GM18951 (cell line): ENCODE results near the gene SLC12A7.
"Not testable (repeated sequence)": the region's sequence is repeated elsewhere in the genome, so short reads cannot be mapped to it uniquely, and the experiment has no call there.

ENCODE experiments used
- POLR2A ChIP-seq: IDR thresholded peaks from 4 replicates; pipeline ENCODE4 v1.6.1; 2011; ENCODE audit warnings: mild to moderate bottlenecking; ENCODE audit not compliant: insufficient read length, insufficient read depth; ENCODE audit errors: extremely low read depth
- in situ Hi-C: fragments of 300-500 bp; cut with MboI; formaldehyde crosslinking; loops from one replicate; pipeline ENCODE4 v1.12.0; 2022; ENCODE audit warnings: low sequenced_read_pairs, mixed read lengths, inconsistent platforms; ENCODE audit not compliant: unreplicated experiment

SLC12A7 gene

DNA sequence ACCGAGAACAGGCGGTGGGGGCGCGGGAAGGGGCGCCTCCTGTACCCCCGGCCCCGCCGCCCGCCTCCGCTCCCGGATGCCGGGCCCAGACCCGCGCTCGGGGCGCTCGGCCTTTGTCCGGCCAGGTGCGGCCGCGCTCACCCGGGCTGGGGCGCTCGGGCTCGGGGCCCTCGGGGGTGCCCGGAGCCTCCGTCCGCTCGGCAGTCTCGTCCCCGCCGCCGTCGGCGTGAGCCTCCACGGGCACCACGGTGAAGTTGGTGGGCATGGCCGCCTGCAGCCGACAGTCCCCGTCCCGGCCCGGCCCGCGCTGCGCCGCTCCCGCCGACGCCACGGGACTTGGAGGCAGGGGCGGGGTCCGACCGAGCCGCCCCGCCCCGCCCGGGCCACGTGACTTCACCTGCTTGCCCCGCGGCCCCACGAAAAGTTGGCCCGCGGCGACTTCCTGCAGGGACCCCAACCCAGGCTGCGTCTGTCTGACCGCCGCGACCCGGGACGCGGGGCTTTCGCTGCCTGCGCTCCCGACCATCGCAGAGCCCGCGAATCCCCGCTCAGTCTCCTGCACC lies at the start of gene SLC12A7:
SLC12A7 (minus strand) TSS at position 337 of the 563 bp plus-strand sequence; CDS start at position 265, 72 bp downstream.
- in situ Hi-C loops: no loop called here
- TF ChIP-seq POLR2A: peak; percentile 83

DNA sequence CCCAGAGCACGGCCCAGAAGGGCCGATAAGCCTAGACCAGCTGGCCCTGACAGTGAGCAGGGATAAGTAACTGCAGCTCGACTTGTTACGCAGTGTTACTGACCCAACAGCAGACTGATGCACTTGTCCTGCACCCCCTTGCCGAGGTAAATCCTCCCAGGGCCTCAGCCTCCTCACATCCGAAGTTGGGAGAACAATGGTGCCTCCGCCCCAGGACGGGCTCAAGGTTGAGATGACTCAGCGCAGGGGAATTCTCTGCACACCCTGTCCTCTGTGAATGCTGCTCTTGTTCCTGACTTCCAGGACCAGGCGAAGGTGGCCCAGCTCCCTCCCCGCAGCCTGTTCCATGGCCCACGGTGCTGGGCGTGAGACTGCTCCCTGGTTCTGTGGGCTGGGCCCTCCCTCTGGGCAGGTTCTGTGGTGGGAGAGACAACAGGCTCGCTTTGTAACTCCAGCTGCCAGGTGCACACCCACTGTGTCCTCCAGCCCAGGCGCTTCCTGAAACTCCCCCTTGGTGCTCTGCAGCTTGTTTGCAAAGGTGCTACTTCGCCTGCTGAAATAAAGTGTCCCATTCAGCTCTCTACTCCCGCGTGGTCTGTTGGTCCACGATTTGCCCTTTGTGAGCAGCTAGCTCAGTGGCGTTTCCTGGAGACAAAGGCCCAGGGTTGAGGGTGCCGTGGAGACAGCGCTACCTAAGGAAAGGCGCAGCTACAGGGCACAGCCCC lies 49.4 kb upstream of the SLC12A7 start:
- TF ChIP-seq POLR2A: no peak
- in situ Hi-C loops: no loop called here

DNA sequence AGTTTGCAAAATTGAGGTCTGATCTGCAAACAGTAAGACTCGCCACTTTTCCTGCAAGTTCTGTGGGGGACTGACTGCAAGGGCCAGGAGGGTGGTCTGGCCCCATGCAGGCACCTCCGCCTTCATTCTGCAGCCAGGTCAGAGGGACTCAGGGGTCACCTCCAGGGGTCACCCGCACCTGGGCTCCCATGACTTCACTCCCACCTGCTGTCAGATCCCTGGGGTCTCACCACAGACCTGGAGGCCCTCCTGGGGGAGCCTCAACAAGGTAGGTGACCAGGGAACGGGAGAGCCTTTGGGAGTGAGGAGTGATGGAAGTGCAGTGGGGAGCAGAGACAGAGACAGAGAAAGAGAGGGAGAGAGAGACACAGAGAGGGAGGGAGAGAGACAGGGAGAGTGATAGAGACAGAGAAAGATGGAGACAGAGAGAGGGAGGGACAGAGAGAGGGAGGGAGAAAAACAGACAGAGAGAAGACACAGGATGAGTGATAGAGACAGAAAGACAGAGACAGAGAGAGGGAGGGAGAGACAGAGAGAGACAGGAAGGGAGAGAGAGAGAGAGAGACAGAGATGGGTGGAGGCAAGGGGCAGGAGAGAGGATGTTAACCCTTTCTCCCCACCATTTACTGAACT lies 48.0 kb upstream of the SLC12A7 start:
- in situ Hi-C loops: no loop called here
- no peak for TF ChIP-seq POLR2A

DNA sequence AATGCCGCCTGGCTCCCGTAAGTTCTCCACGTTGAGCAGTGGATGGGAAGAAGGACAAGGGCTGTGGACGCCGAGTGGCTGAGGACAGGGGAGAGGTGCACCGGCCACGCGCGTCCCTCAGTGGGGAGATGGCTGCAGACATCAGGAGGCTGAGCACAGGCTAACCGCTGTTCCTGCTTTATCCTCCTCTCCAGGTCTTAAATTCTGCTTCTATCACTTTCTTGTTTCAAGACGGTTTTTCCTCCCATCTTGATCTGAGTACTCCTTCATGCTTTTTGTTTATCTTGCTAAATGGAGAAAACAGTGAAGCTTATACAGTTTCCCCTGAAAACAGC lies 47.4 kb upstream of the SLC12A7 start:
- in situ Hi-C loops: no loop called here
- TF ChIP-seq POLR2A: no peak

DNA sequence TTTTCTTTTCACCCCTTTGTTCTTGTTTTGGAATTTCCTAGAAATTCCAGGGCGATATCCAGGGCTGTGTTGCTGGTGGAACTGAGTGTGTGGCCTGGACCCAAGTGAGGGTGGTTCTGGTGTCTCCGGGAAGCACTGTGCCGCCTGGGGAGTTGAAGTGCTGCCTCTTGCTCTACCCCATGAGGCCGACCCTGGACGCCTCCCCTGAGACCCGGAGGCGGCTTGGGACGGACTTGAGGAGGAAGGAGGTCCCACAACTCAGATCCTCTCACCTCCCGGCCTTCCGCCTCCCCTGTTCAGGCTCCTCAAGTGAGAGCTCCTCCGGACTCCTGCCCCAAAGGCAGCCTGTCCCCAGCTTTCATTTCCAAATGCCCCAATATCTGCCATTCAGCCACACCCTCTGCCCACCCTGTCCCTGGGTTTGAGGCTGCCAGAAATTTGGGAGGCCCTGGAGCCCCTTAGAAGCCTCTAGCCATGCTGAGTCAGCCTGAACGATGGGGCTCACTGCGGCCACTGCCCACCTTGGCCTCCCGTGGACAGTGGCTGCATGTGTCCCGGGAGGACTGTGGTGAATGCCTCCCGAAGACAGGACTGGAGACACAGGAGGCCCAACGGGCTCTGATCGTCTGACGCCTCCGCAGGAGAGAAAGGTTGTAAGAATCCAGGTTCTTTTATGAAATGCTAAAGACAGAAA lies 46.9 kb upstream of the SLC12A7 start:
- in situ Hi-C loops: no loop called here
- TF ChIP-seq POLR2A: no peak

DNA sequence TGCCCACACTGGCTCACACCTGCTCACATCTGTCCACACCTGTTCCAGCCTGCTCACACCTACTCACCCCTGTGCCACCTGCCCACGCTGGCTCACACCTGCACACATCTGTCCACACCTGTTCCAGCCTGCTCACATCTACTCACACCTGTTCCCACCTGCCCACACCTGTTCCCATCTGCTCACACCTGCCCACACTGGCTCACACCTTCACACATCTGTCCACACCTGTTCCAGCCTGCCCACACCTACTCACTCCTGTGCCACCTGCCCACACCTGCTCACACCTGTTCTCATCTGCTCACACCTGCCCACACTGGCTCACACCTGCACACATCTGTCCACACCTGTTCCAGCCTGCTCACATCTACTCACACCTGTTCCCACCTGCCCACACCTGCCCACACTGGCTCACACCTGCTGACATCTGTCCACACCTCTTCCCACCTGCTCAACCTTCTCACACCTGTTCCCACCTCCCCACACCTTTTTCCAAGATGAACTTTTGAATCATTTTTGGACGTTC lies 45.7 kb upstream of the SLC12A7 start:
- in situ Hi-C loops: not testable (repeated sequence)

DNA sequence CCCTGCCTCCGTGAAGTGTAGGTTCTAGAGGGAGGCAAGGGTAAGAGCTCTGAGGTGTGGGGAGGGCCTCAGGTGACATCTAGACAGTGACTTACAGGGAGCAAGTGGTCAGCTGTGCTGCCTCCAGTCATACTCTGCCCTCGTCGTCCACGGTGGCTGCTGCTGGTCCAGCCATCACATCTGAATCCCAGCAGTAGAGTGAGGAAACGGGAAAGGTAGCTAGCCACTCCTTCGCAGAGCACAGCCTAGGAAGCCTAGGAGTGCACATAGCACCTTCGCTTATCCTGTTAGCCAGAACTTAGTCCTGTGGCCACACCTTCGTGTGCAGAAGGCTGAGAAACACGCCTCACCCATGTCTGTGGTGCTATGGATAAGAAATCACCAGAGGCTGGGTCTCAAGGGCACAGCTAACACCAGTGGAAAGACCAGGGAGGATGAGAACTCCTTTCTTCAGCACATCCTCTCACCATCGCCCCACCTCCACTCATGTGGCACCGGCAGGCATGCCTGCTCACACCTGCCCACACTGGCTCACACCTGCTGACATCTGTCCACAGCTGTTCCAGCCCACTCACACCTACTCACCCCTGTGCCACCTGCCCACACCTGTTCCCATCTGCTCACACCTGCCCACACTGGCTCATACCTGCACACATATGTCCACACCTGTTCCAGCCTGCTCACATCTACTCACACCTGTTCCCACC lies 45.0 kb upstream of the SLC12A7 start:
- in situ Hi-C loops: no loop called here
- no peak for TF ChIP-seq POLR2A

DNA sequence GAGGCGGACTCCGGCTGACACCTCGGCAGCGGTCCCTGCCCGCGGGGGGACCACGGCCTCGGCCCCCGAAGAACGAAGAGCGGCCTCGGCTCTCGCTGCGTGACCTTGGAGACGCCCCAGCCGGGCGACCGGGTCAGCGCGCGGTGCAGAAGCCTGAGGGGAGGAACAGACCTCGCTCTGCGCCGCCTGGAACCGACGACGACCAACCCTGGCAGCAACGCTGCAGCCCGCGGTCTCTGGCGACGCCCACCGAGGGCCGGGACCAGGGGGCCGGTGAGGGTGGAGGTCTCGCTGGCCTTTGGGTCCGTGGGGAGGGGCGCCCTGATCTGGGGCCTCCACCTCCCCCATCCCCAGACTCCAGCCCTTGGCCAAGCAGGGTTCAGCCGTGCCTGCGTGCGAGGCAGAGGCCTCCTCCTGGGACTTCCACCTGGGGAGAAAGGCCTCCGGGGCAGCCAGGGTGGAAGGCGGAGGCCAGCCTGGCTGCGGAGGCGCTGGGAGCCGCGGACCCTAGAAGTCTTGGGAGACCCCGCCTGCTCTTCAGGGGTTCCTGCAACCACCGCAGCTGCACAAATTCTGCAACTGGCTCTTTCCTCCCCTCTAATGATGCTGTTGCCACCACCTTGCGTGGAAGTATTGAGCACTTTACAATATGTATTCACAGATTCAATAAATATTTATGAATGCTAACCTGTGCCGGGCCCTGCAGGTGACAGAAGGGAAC lies 44.3 kb upstream of the SLC12A7 start:
- in situ Hi-C loops: no loop called here
- no peak for TF ChIP-seq POLR2A

DNA sequence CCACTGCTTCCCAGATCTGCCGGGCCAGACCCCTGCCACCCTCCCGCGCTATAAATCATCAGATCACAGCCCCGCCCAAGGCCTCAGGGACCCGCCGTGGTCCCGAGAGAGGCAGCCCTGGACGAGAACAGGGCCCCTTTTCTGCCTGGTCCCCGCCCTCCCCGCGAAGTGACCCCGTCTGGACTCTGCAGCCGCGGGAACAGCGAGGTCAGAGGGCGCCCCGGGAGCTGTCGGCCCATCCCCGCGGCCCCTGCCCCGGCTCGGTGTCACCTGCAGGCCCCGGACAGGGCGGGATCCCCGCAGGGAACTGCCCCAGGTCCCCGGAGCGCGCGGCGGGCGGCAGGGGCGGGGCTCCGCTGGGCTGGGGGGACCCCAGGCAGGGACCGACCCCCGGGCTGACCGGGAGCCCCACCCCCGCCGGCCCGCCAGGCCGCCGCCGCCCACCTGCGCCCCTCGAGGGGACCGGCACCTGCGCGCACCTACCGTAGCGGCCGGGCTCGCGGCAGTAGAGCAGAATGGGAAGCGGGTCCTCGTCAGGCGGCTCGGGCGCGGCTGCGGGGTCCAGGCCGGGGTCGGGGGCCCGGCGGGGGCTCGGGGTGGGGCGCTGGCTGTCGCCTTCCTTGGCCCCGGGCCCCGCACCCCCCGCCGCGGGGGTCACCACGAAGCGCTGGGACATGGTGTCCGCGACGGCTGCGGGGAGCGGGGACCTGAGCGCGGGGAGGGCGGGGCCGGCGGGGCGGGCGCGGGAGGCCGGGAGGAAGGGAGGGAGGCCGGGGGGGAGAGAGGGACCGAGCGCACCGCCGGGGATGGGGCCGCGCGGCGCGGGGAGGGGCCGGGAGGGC lies 43.5 kb upstream of the SLC12A7 start:
- in situ Hi-C loops: no loop called here
- TF ChIP-seq POLR2A: no peak

DNA sequence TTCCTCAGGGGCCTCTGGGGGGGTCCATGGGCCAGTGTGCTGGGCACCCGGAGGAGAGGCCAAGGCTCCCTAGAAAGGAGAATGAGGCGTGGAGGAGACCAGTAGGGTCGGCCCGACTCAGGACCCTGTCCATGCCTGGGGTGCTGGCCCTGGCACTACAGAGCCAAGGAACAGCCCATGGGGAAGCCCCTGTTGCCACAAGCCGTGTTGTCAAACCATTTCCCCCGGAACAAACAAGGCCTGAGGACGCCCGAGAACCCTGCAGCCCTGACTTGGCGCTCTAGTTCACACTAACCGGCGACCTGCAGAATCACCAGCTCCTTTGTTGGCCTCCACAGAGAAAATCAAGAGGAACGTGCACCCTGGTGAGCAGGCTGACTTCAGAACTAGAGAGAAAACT lies 41.6 kb upstream of the SLC12A7 start:
- in situ Hi-C loops: no loop called here
- no peak for TF ChIP-seq POLR2A

DNA sequence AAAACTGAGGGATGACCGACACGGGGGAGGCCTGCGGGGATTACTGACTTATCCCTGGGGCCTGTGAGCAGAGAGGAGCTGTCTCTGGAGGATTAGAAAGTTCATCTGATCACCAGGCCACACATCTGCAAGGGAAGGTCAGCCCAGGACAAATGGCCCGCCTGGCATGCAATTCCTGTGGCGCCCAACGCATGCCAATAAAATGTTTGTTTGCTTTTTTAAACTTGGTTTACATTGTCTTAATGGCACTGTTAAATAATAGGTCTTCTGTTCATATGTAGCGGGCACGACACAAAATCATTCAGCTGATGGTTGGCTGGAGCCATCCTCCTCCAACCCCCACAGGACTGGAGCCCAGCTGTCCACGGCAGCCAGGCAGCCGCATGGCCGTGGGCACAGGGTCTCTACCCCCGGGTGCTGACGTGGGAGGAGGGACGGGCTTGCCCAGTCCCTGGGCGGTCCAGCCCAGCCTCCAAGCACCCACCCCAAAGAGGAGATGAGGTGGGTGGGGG lies 41.0 kb upstream of the SLC12A7 start:
- TF ChIP-seq POLR2A: no peak
- in situ Hi-C loops: no loop called here
